ENCODE measurements around the gene CENPX.

The CENPX gene

GRCh38 chr17:82009413-82009812 is 13.3 kb downstream of the CENPX start:
- DNase-seq, result no peak

- DNase-seq, result no peak
These were observed 13.7 kb downstream of the CENPX start for GRCh38 chr17:82008941-82009405.

- no peak for DNase-seq
These were observed 14.3 kb downstream of the CENPX start for GRCh38 chr17:82008258-82008940.

GRCh38 chr17:82007495-82008257 is 15.0 kb downstream of the CENPX start:
- DNase-seq, result no peak

GRCh38 chr17:82007228-82007494 is 15.5 kb downstream of the CENPX start:
- DNase-seq, result no peak

- DNase-seq, result no peak
These were observed 16.0 kb downstream of the CENPX start for GRCh38 chr17:82006468-82007227.

- no peak for DNase-seq
These were observed 16.9 kb downstream of the CENPX start for GRCh38 chr17:82005701-82006348.

- no peak for DNase-seq
These were observed 17.9 kb downstream of the CENPX start for GRCh38 chr17:82004517-82005455.

- DNase-seq, result no peak
These were observed 19.0 kb downstream of the CENPX start for GRCh38 chr17:82003411-82004381.

GRCh38 chr17:82001571-82002056 is 21.1 kb downstream of the CENPX start:
- DNase-seq, result no peak

GRCh38 chr17:82000803-82001570 is 21.7 kb downstream of the CENPX start:
- no peak for DNase-seq

GRCh38 chr17:81999976-82000802 is 22.5 kb downstream of the CENPX start:
- DNase-seq, result no peak

- no peak for DNase-seq
These were observed 23.1 kb downstream of the CENPX start for GRCh38 chr17:81999587-81999975.

GRCh38 chr17:81998691-81999438 is 23.8 kb downstream of the CENPX start:
- no peak for DNase-seq

GRCh38 chr17:81998212-81998611 is 24.5 kb downstream of the CENPX start:
- no peak for DNase-seq

GRCh38 chr17:81996757-81997441 is 25.8 kb downstream of the CENPX start:
- DNase-seq, result no peak

GRCh38 chr17:81996232-81996756 is 26.4 kb downstream of the CENPX start:
- no peak for DNase-seq

Measured in CD4-positive, alpha-beta T cell treated with Interleukin-15 for 1 hour (primary cell).